Vagina (tissue), 2 donors: Measurements from ENCODE around the gene PRCC.

Source experiments
- POLR2A ChIP-seq, 2 donors: fragments of 450-650 bp; IDR thresholded peaks; one replicate each; pipeline ENCODE4 v1.6.1; 2017; ENCODE audit warnings: antibody characterized with exemption in 2 of 2, mild to moderate bottlenecking in 2 of 2, moderate library complexity in 2 of 2
- POLR2AphosphoS5 ChIP-seq, 2 donors: sonication (generic); formaldehyde crosslinking; IDR thresholded peaks; one replicate each; pipeline ENCODE4 v1.9.0; 2017; ENCODE audit warnings: antibody characterized with exemption in 2 of 2, mild to moderate bottlenecking in 2 of 2, low read depth in 1 of 2; ENCODE audit not compliant: insufficient read depth in 1 of 2
- TF ChIP-seq, protein P1 (sequence below), 3 experiments: fragments of 450-650 bp in 2 of 3; fragments of 200-600 bp in 1 of 3; sonication (generic) in 1 of 3; IDR thresholded peaks; one replicate each; pipeline ENCODE4 v1.5.1; 2017 to 2019; ENCODE audit warnings: antibody characterized with exemption in 3 of 3, mild to moderate bottlenecking in 2 of 3, moderate library complexity in 2 of 3

DNA sequence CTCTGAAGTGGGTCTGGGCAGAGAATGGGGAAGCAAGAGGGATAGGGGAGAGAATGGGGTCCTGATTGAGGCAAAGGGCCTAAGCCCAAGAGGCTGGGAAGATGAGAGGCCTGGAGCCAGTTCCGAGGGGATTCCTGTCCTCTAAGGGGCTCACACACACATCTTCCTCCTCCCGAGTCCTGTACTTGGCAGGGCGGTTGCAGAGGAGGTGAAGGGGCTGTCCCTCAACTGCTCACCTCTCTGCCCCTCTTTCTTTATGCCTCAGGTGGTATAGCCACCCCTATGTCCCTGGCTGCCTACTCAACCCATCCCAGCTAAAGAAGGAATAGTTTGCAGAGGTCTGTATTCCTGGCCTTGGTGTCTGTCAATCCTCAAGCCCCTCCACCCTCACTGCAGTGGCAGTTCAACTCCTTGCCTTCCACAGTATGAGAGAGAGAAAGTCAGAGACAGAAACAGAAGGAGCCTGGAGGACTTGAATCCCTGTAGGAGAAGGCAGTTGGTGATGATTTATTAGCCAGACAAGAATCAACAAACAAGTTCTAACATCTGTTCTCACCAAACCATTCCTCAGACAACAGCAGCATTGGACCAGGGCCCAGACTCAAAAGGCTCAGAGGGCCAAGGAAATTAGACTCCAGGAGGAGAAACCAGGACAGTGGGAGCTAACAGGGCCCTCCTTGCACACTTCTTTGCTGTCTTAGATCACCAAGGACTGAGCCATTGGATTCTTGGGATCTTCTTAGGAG is 38.6 kb downstream of the PRCC start:
- TF ChIP-seq POLR2AphosphoS5 (IDR thresholded peaks at IDR 0.05; ENCODE audit: insufficient read depth in 1 of 2, low read depth in 1 of 2) (no peak), POLR2A (IDR thresholded peaks at IDR 0.05) (no peak)
- TF ChIP-seq, protein P1, sequence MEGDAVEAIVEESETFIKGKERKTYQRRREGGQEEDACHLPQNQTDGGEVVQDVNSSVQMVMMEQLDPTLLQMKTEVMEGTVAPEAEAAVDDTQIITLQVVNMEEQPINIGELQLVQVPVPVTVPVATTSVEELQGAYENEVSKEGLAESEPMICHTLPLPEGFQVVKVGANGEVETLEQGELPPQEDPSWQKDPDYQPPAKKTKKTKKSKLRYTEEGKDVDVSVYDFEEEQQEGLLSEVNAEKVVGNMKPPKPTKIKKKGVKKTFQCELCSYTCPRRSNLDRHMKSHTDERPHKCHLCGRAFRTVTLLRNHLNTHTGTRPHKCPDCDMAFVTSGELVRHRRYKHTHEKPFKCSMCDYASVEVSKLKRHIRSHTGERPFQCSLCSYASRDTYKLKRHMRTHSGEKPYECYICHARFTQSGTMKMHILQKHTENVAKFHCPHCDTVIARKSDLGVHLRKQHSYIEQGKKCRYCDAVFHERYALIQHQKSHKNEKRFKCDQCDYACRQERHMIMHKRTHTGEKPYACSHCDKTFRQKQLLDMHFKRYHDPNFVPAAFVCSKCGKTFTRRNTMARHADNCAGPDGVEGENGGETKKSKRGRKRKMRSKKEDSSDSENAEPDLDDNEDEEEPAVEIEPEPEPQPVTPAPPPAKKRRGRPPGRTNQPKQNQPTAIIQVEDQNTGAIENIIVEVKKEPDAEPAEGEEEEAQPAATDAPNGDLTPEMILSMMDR (IDR thresholded peaks at IDR 0.05): no peak
